Keratinocyte (primary cell): Measurements from ENCODE around the gene GFY. TPM values are rescaled to one million over a fixed set of nuclear protein-coding genes. Genes with fewer than 3 reads are reported as not detected.

Source experiments
- DNase-seq: peaks from one replicate; pipeline ENCODE4 v3.0.0-alpha.2; 2011; ENCODE audit warnings: low read depth, missing footprints, low spot score
- FAIRE-seq: peaks from 2 replicates; lab custom pipeline; 2011; peaks lifted over from hg19 to GRCh38; lab: Jason Lieb, UNC
- H2AFZ ChIP-seq: 2 replicates; pipeline ENCODE4 v1.6.0; 2012; ENCODE audit warnings: low read length, control low read depth, inconsistent platforms; ENCODE audit not compliant: control insufficient read depth
- H3K27ac ChIP-seq: 2 replicates; pipeline ENCODE4 v1.5.1; 2011; ENCODE audit warnings: low read length; ENCODE audit not compliant: control insufficient read depth, insufficient read depth
- H3K27me3 ChIP-seq: 3 replicates; pipeline ENCODE4 v1.6.0; 2011; ENCODE audit warnings: low read length; ENCODE audit not compliant: control insufficient read depth, insufficient read depth; ENCODE audit errors: extremely low read depth
- H3K36me3 ChIP-seq, 2 experiments: 2 replicates in 1 of 2; 3 replicates in 1 of 2; pipeline ENCODE4 v1.5.1; 2011; ENCODE audit warnings: low read length in 2 of 2, mild to moderate bottlenecking in 1 of 2; ENCODE audit not compliant: control insufficient read depth in 2 of 2, insufficient read depth in 2 of 2; ENCODE audit errors: extremely low read depth in 1 of 2
- H3K4me1 ChIP-seq: 3 replicates; pipeline ENCODE4 v1.5.1; 2011; ENCODE audit warnings: low read length; ENCODE audit not compliant: control insufficient read depth, insufficient read depth; ENCODE audit errors: extremely low read depth
- H3K4me2 ChIP-seq: 3 replicates; pipeline ENCODE4 v1.6.0; 2011; ENCODE audit warnings: low read depth, low read length; ENCODE audit not compliant: control insufficient read depth, insufficient read depth; ENCODE audit errors: extremely low read depth
- H3K4me3 ChIP-seq, 3 experiments: fragments of 200-600 bp in 1 of 3; sonication (generic) in 1 of 3; 2 replicates in 2 of 3; 3 replicates in 1 of 3; pipeline ENCODE4 v1.5.1; 2011 to 2016; ENCODE audit warnings: low read length in 3 of 3, mild to moderate bottlenecking in 3 of 3, control low read depth in 2 of 3, inconsistent platforms in 1 of 3, low read depth in 1 of 3, mixed read lengths in 1 of 3, mixed run types in 1 of 3, moderate library complexity in 1 of 3; ENCODE audit not compliant: control insufficient read depth in 2 of 3, insufficient read depth in 2 of 3; ENCODE audit errors: extremely low read depth in 1 of 3
- H3K79me2 ChIP-seq: 2 replicates; pipeline ENCODE4 v1.6.0; 2012; ENCODE audit warnings: low read length; ENCODE audit not compliant: control insufficient read depth, insufficient read depth
- H3K9ac ChIP-seq: 3 replicates; pipeline ENCODE4 v1.6.0; 2011; ENCODE audit warnings: low read length; ENCODE audit not compliant: control insufficient read depth, insufficient read depth; ENCODE audit errors: extremely low read depth
- H3K9me1 ChIP-seq: 3 replicates; pipeline ENCODE4 v1.6.0; 2011; ENCODE audit warnings: low read length; ENCODE audit not compliant: control insufficient read depth, insufficient read depth; ENCODE audit errors: extremely low read depth
- H3K9me3 ChIP-seq: 2 replicates; pipeline ENCODE4 v1.5.1; 2012; ENCODE audit warnings: low read depth, low read length; ENCODE audit not compliant: control insufficient read depth
- H4K20me1 ChIP-seq: 3 replicates; pipeline ENCODE4 v1.6.0; 2011; ENCODE audit warnings: low read length; ENCODE audit not compliant: control insufficient read depth, insufficient read depth; ENCODE audit errors: extremely low read depth
- CTCF ChIP-seq, 3 experiments: IDR thresholded peaks in 1 of 3; conservative IDR thresholded peaks in 1 of 3; optimal IDR thresholded peaks in 1 of 3; 2 replicates in 2 of 3; 3 replicates in 1 of 3; pipeline versions ENCODE3 to v1.5.1; 2011; ENCODE audit warnings: low read length in 3 of 3, mild to moderate bottlenecking in 3 of 3, moderate library complexity in 2 of 3, control low read depth in 1 of 3, inconsistent platforms in 1 of 3; ENCODE audit not compliant: insufficient read depth in 2 of 3; ENCODE audit errors: extremely low read depth in 1 of 3
- EZH2 ChIP-seq: IDR thresholded peaks from one replicate; pipeline ENCODE4 v1.6.1; 2012; ENCODE audit warnings: inconsistent platforms, mild to moderate bottlenecking, low read length, moderate library complexity
- dilution Hi-C: fragments of 300-500 bp; cut with MboI; formaldehyde crosslinking; loops from one replicate; pipeline ENCODE4 v1.7.0; 2020; ENCODE audit warnings: low sequenced_read_pairs; ENCODE audit not compliant: extremely low pct_ligation_motif_present
- polyA plus RNA-seq, 5 experiments: library from polyadenylated mRNA; depleted of rRNA in 3 of 5; stranded (reverse) in 3 of 5; stranded (forward) in 1 of 5; unstranded in 1 of 5; fragments of >200 nt; gene quantifications; 1 replicate in 1 of 5; 2 replicates in 3 of 5; 3 replicates in 1 of 5; pipeline versions ENCODE4 v1.2.1 to v1.2.3, GENCODE V29; 2011 to 2012; ENCODE audit warnings: missing spikeins in 2 of 5, low read depth in 1 of 5, low replicate concordance in 1 of 5

Gene GFY
- polyA plus RNA-seq, 1 donor (not counting 4 experiments of a cell fraction or from before 2014, with no cell fraction given), result not detected

- DNase-seq, result no peak
Measured at GRCh38 chr19:49441960-49442350, 16.8 kb downstream of the GFY start.

GRCh38 chr19:49442354-49442753 is 17.2 kb downstream of the GFY start:
- Histone ChIP-seq H3K4me1 (peaks cover 7% of the 10 kb centered on the region), H3K9me3 (no peaks in the 10 kb centered on the region), H3K36me3 (peaks cover 0 to 5% of the 10 kb centered on the region in 2 experiments), H3K27ac (no peak overlapping the region), H3K79me2 (no peaks in the 10 kb centered on the region), H3K9me1 (no peaks in the 10 kb centered on the region), H3K27me3 (peaks cover 51% of the 10 kb centered on the region), H3K4me3 (peak overlapping the region in 2 of 3 experiments; percentile 6 to 53), H3K4me2 (peak overlapping the region; percentile 49), H2AFZ (peak overlapping the region; percentile 17), H4K20me1 (no peaks in the 10 kb centered on the region), H3K9ac (no peak overlapping the region)
- no peak for TF ChIP-seq CTCF (optimal IDR thresholded peaks at IDR 0.05 in 1 of 3, IDR thresholded peaks at IDR 0.05 in 1 of 3, conservative IDR thresholded peaks at IDR 0.05 in 1 of 3; ENCODE audit: extremely low read depth in 1 of 3, insufficient read depth in 2 of 3, low read length in 3 of 3)
- no peak for TF ChIP-seq EZH2
- FAIRE-seq, result no peak
- dilution Hi-C loops, result no loop called here
- no peak for DNase-seq

More at GRCh38 chr19:49441960-49442350, 16.8 kb downstream of the GFY start:
- Histone ChIP-seq H3K4me2 (peak overlapping the region; percentile 49), H3K4me1 (peaks cover 7% of the 10 kb centered on the region), H3K9me1 (no peaks in the 10 kb centered on the region), H4K20me1 (no peaks in the 10 kb centered on the region), H2AFZ (no peak overlapping the region), H3K27me3 (peaks cover 55% of the 10 kb centered on the region), H3K79me2 (no peaks in the 10 kb centered on the region), H3K36me3 (peaks cover 0 to 5% of the 10 kb centered on the region in 2 experiments), H3K27ac (no peak overlapping the region), H3K9ac (no peak overlapping the region), H3K9me3 (no peaks in the 10 kb centered on the region), H3K4me3 (peak overlapping the region in 2 of 3 experiments; percentile 6 to 53)
- FAIRE-seq, result no peak
- TF ChIP-seq EZH2 (peak; percentile 61), CTCF (optimal IDR thresholded peaks at IDR 0.05 in 1 of 3, IDR thresholded peaks at IDR 0.05 in 1 of 3, conservative IDR thresholded peaks at IDR 0.05 in 1 of 3; ENCODE audit: extremely low read depth in 1 of 3, insufficient read depth in 2 of 3, low read length in 3 of 3) (no peak)
- dilution Hi-C loops, result no loop called here
